Stimulated activated naive CD8-positive, alpha-beta T cell treated with anti-CD3 and anti-CD28 coated beads, Interleukin-15, Interleukin-2, amounts not matched to agents 100 ng/mL and 50 ng/mL, for 24 hours (primary cell): ENCODE measurements around the gene TLR3.

Experiments used
- H3K27ac Mint-ChIP-seq: one replicate; pipeline ENCODE4 v1.8.0; 2021; ENCODE audit warnings: mild to moderate bottlenecking, mixed read lengths
- H3K27me3 Mint-ChIP-seq: one replicate; pipeline ENCODE4 v1.8.0; 2021; ENCODE audit warnings: mixed read lengths
- H3K36me3 Mint-ChIP-seq: one replicate; pipeline ENCODE4 v1.8.0; 2021; ENCODE audit warnings: low read depth, mixed read lengths
- H3K4me1 Mint-ChIP-seq: one replicate; pipeline ENCODE4 v1.8.0; 2021; ENCODE audit warnings: low read depth, mixed read lengths
- H3K4me3 Mint-ChIP-seq: one replicate; pipeline ENCODE4 v1.8.0; 2021; ENCODE audit warnings: mild to moderate bottlenecking, mixed read lengths
- H3K9me3 Mint-ChIP-seq: one replicate; pipeline ENCODE4 v1.8.0; 2021; ENCODE audit warnings: mixed read lengths

TLR3 gene

DNA sequence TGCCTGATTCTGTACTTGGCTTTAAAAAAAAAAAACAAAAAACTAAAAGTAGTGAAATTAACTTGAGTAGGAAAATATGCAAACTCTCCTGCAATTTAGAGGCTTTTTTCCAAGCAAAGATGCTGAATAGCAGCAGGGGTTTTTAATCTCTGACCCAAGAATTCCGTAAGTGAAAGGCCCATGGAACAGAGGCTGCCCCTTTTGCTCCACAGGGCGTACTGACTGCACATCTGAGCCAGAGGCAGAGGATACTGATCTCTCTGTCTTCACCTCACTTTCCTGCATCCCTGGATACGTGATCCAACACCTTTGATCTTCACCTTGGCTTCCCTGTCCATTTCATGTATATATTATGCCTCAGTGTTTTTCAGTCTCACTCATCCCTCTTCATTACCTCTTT, 39.4 kb downstream of the TLR3 start:
- H3K4me1 Mint-ChIP-seq = peaks cover 8% of the 10 kb centered on the region
- peaks cover 44% of the 10 kb centered on the region for H3K27me3 Mint-ChIP-seq
- no peak overlapping the region for H3K4me3 Mint-ChIP-seq
- no peaks in the 10 kb centered on the region for H3K36me3 Mint-ChIP-seq
- H3K27ac Mint-ChIP-seq = no peak overlapping the region
- H3K9me3 Mint-ChIP-seq = no peaks in the 10 kb centered on the region

DNA sequence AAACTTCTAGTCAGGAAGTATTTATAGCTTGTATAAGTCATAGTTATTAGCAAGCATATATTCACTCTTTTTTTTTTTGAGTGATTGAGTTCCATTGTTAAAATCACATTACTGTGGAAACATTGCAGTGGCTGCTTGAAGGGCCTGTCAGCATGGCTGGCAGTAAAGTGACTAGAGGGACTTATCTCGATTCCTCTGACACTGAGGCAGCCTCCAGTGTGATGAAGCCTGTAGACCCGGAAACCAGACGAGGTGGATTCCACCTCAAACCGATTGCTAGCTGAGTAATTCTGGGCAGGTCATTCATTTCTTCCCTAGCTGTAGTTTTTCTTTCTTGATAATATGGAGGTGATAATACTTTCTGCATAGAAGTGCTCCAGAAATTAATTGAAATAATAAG, 40.3 kb downstream of the TLR3 start:
- Mint-ChIP-seq H3K27me3 (peaks cover 38% of the 10 kb centered on the region), H3K4me3 (no peak overlapping the region), H3K4me1 (peaks cover 8% of the 10 kb centered on the region), H3K36me3 (no peaks in the 10 kb centered on the region), H3K27ac (no peak overlapping the region), H3K9me3 (no peaks in the 10 kb centered on the region)

DNA sequence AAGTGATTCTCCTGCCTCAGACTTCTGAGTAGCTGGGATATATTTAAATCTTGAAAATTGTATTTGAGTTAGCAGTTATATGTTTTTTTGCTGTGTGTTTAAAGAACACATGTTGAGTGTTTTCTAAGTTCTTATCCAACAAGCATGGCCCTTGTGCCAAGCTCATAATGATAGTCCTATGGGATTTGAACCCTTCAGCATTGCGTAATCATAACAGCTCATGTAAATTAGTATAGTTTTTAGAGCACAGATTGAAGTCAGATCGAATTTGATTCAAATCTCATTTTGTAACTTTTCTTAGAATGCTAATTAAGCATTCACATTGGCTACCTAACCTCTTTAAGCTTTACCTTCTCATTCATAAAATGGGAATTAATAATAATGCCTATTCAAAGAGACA, 47.7 kb downstream of the TLR3 start:
- no peaks in the 10 kb centered on the region for H3K4me1 Mint-ChIP-seq
- peaks cover 18% of the 10 kb centered on the region for H3K27me3 Mint-ChIP-seq
- H3K9me3 Mint-ChIP-seq = no peaks in the 10 kb centered on the region
- no peak overlapping the region for H3K4me3 Mint-ChIP-seq
- H3K36me3 Mint-ChIP-seq = no peaks in the 10 kb centered on the region
- H3K27ac Mint-ChIP-seq = no peak overlapping the region

DNA sequence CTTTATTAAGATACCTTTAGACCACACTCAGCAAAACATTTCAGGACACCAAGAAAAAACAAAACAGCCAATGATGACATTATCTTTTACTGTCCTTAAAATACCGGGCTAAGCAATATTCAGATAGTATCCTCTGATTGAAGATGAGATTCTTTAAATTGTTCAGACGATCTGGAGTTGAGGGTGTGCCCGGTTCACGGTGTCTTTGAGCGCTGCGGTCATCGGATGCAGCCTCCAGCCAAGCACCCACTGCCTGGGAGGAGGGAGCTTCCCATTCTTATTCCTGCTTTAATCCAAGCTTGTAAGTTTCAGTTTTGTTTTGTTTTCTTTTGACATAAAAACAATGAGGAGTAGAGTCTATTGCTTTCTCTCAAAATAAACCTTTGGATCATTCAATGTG, 49.6 kb downstream of the TLR3 start:
- no peaks in the 10 kb centered on the region for H3K36me3 Mint-ChIP-seq
- H3K27me3 Mint-ChIP-seq = peaks cover 18% of the 10 kb centered on the region
- H3K9me3 Mint-ChIP-seq = no peaks in the 10 kb centered on the region
- H3K4me1 Mint-ChIP-seq = no peaks in the 10 kb centered on the region
- no peak overlapping the region for H3K27ac Mint-ChIP-seq
- no peak overlapping the region for H3K4me3 Mint-ChIP-seq

DNA sequence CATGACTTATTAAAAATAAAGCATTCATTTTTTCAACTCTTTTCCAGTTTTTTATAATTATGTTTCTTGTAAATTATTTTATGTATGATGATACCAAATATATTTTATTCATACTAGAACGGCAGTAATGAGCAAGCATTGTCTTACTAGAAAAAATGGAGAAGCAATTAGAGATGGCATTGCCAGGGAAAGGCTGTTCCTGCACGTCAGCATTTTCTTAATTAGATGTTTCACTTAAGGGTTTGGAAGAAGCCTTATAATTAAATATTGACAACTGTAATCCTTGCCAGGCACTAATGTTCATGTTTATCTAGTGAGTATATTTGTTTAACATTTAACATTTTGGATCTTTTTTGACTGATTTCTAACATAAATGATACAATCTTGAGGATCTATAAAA, 52.1 kb downstream of the TLR3 start:
- H3K9me3 Mint-ChIP-seq = no peaks in the 10 kb centered on the region
- no peaks in the 10 kb centered on the region for H3K36me3 Mint-ChIP-seq
- no peak overlapping the region for H3K27ac Mint-ChIP-seq
- H3K4me1 Mint-ChIP-seq = no peaks in the 10 kb centered on the region
- H3K4me3 Mint-ChIP-seq = no peak overlapping the region
- H3K27me3 Mint-ChIP-seq = peaks cover 18% of the 10 kb centered on the region

DNA sequence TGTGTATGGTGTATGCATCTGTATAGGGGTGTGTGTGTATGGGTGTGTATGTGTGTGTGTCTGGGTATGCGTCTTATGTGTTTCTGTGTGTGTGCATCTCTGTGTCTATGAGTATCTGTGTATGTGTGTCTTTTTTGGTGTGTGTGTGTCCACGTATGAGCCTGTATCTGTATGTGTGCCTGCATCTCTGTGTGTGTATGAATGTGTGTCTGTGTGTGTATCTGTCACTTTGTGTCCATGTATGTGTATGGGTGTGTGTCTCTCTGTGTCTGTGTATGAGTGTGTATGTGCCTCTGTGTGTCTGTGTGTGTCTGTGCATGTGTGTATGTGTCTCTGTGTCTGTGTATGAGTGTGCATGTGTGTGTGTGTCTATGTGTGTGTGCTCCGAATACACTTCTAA, 59.9 kb downstream of the TLR3 start:
- Mint-ChIP-seq H3K4me1 (no peaks in the 10 kb centered on the region), H3K9me3 (no peaks in the 10 kb centered on the region), H3K36me3 (no peaks in the 10 kb centered on the region), H3K4me3 (no peak overlapping the region), H3K27ac (no peak overlapping the region), H3K27me3 (peaks cover 10% of the 10 kb centered on the region)

DNA sequence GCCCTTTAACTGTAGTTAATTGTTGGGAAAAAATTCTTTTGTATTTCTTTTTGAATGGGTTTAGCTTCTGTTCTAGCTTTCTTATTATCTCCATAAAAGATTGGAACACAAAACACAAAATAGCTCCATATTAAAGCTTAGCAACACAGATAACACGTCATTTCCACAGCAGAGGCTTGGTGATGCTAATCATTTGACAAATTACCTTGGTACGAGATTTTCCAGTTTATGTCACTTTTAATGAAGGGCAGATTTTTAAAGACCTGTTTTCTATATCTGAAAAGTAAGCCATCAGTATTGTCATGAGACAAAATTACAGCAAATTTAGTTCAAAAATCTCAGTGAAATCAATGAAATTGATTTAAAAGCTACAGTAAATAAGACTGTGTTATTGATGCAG, 63.0 kb downstream of the TLR3 start:
- Mint-ChIP-seq H3K9me3 (no peaks in the 10 kb centered on the region), H3K27ac (no peak overlapping the region), H3K4me3 (no peak overlapping the region)

DNA sequence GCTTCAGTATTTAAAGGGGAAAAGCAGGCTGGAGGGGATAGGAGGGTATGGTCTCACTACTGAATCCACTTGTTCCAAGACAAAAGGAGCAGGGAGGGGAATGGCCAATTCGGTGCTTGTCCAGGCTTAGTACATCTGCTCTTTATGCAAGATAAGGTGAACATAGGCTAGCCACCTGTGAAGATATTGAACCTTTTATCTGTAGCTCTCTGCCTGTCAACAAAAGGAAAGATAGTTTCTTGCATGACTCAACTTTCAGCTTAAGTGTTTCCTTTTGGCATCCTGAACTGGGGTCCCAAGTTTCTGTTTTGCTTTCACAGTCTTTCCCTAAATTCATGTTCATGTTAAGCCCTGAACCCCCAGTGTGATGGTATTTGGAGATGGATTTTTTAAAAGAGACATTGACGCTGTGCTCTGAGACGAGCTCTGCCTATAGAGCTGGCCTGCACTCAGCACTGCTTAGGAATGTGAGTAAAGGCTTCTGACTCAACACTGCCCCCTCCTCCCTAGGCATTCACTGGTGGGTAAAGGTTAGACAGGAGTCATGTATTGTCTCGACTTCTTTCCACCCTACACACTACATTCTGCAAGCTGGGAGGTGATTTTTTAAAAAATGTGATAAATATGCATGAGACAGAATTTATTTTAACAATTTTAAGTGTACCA, 63.8 kb downstream of the TLR3 start:
- Mint-ChIP-seq H3K27me3 (peaks cover 14% of the 10 kb centered on the region), H3K9me3 (no peaks in the 10 kb centered on the region), H3K27ac (no peak overlapping the region), H3K4me1 (no peaks in the 10 kb centered on the region), H3K36me3 (no peaks in the 10 kb centered on the region), H3K4me3 (no peak overlapping the region)

More for the DNA sequence above, 63.0 kb downstream of the TLR3 start:
- Mint-ChIP-seq H3K27me3 (peaks cover 14% of the 10 kb centered on the region), H3K4me1 (no peaks in the 10 kb centered on the region), H3K36me3 (no peaks in the 10 kb centered on the region)

DNA sequence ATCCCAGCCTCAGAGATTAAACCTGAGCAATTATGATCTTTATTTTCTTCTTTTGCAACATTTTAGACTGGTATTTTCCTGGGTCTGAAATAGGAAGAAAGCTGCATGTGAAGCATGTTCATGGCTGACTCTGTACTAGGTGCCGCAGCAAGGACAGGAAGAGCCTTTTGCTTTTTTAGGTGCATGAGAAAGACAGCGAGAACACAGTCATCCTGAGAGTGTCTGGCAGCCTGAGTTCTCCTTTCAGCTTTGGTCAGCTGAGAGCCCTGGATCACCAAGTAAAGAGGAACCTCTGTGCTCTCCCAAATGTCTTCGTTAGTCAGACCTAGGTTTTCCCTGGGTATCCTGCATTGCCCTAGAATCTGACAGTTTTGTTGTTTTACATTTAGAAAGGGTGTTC, 65.3 kb downstream of the TLR3 start:
- H3K4me3 Mint-ChIP-seq = no peak overlapping the region
- H3K4me1 Mint-ChIP-seq = no peaks in the 10 kb centered on the region
- H3K27ac Mint-ChIP-seq = no peak overlapping the region
- H3K27me3 Mint-ChIP-seq = peaks cover 8% of the 10 kb centered on the region
- no peaks in the 10 kb centered on the region for H3K36me3 Mint-ChIP-seq
- no peaks in the 10 kb centered on the region for H3K9me3 Mint-ChIP-seq

DNA sequence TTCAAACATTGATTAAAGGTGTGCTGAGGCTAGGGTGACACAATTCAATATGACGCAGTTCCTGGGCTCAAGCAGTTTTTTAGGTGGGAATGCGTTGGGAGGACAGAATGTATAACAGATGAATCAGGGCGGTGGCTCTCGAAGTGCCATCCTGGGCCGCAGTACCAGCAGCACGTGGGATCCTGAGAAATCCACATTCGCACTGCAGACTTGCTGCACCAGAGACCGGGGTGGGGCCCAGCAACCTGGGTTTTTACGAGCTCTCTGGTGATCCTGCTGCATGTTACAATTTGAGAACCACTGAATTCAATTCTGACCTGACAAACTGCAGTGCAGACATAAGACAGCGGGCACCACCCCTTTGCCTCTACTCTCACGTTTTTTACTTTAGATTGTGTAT, 65.9 kb downstream of the TLR3 start:
- H3K4me1 Mint-ChIP-seq = no peaks in the 10 kb centered on the region
- no peak overlapping the region for H3K27ac Mint-ChIP-seq
- H3K36me3 Mint-ChIP-seq = no peaks in the 10 kb centered on the region
- no peaks in the 10 kb centered on the region for H3K9me3 Mint-ChIP-seq
- H3K27me3 Mint-ChIP-seq = peaks cover 8% of the 10 kb centered on the region
- H3K4me3 Mint-ChIP-seq = no peak overlapping the region

DNA sequence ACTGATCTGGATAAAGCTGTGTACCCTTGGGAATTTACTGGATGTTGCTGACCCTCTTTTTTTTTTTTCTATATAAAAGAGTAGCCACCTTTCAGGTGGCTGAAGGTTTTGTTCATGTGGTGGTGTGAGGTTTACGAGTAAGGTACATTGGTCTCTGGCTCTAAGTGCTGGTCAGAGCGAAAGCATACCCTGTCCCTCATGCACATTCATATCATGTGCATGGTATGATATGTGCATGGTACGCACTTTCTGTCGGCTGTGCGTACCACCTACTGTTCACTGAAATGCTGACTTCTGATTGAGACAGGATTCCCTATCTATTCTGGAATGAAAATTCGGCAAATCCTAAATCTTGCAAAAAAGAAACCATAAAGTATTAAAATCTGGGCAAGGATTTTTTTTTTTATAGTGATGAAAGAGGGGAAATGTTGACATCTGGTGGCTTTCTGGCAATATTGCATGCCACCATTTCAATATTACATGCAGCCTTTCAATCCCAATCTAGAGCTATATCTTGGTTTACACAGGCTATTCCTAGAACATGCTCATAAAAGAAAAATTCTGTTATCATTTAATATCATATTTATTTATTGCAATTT, 68.3 kb downstream of the TLR3 start:
- Mint-ChIP-seq H3K4me3 (no peak overlapping the region), H3K4me1 (no peaks in the 10 kb centered on the region), H3K9me3 (no peaks in the 10 kb centered on the region), H3K27me3 (peaks cover 11% of the 10 kb centered on the region), H3K36me3 (no peaks in the 10 kb centered on the region), H3K27ac (no peak overlapping the region)
